GM23338 (cell line): ENCODE results near the gene SYCP2.

ENCODE experiments used
- CREB1 ChIP-seq: fragments of 250-450 bp; sonication (Bioruptor Pico); IDR thresholded peaks from 2 replicates; pipeline ENCODE4 v1.5.0; 2020; ENCODE audit warnings: low read depth, mild to moderate bottlenecking, moderate library complexity
- ETS1 ChIP-seq: IDR thresholded peaks from 2 replicates; pipeline ENCODE4 v1.6.1; 2016; ENCODE audit warnings: antibody characterized with exemption
- EZH2 ChIP-seq: fragments of 200-600 bp; sonication (generic); IDR thresholded peaks from one replicate; pipeline ENCODE4 v1.8.0; 2017; ENCODE audit warnings: antibody characterized with exemption, mild to moderate bottlenecking, low read depth; ENCODE audit not compliant: unreplicated experiment
- JUNB ChIP-seq: IDR thresholded peaks from one replicate; pipeline ENCODE4 v1.6.1; 2016; ENCODE audit warnings: antibody characterized with exemption; ENCODE audit not compliant: unreplicated experiment
- POLR2AphosphoS5 ChIP-seq: IDR thresholded peaks from 2 replicates; pipeline ENCODE4 v1.6.1; 2016; ENCODE audit warnings: antibody characterized with exemption, low read depth
- REST ChIP-seq: IDR thresholded peaks from one replicate; pipeline ENCODE4 v1.6.1; 2018; ENCODE audit warnings: antibody characterized with exemption; ENCODE audit not compliant: unreplicated experiment
- ZNF331 ChIP-seq: fragments of 250-450 bp; sonication (Bioruptor Pico); IDR thresholded peaks from 2 replicates; pipeline ENCODE4 v1.5.0; 2020; ENCODE audit warnings: low read depth, mild to moderate bottlenecking, moderate library complexity
- TF ChIP-seq, protein P1 (sequence below), 2 experiments: fragments of 200-600 bp in 1 of 2; sonication (generic) in 1 of 2; conservative IDR thresholded peaks; 2 replicates each; pipeline versions ENCODE4 v1.5.1 to v1.6.1; 2016 to 2017; ENCODE audit warnings: antibody characterized with exemption in 2 of 2, low read depth in 2 of 2, mild to moderate bottlenecking in 2 of 2, moderate library complexity in 1 of 2

DNA sequence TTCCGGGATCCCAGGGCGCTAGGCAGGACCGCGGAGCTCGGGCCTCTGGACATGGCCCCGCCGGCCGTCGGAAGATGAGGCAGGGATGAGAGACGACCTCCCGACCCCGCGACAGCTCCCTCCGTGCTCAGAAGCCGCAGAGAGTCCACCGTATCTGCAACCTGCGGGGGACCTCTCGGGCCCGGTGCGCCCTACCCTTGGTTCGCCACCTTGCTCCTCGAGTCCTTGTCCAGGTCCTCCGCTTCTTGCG lies 6.4 kb upstream of the SYCP2 start:
- TF ChIP-seq, protein P1, sequence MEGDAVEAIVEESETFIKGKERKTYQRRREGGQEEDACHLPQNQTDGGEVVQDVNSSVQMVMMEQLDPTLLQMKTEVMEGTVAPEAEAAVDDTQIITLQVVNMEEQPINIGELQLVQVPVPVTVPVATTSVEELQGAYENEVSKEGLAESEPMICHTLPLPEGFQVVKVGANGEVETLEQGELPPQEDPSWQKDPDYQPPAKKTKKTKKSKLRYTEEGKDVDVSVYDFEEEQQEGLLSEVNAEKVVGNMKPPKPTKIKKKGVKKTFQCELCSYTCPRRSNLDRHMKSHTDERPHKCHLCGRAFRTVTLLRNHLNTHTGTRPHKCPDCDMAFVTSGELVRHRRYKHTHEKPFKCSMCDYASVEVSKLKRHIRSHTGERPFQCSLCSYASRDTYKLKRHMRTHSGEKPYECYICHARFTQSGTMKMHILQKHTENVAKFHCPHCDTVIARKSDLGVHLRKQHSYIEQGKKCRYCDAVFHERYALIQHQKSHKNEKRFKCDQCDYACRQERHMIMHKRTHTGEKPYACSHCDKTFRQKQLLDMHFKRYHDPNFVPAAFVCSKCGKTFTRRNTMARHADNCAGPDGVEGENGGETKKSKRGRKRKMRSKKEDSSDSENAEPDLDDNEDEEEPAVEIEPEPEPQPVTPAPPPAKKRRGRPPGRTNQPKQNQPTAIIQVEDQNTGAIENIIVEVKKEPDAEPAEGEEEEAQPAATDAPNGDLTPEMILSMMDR (conservative IDR thresholded peaks at IDR 0.05; ENCODE audit: low read depth in 2 of 2): no peak
- TF ChIP-seq CREB1 (CRISPR knock-in tag) (no peak), ZNF331 (CRISPR knock-in tag) (no peak), EZH2 (peak; percentile 40), REST (no peak), JUNB (no peak), POLR2AphosphoS5 (no peak), ETS1 (no peak)
